Endodermal cell (in vitro differentiated cells): ENCODE results near the gene KCNIP4. TPM values are rescaled to one million over a fixed set of nuclear protein-coding genes. Genes with fewer than 3 reads are reported as not detected.

Experiments used
- DNase-seq: peaks from one replicate; pipeline ENCODE4 v3.0.0-alpha.2; 2017
- H3K27ac ChIP-seq: 2 replicates; pipeline ENCODE4 v1.5.1; 2013; ENCODE audit warnings: mild to moderate bottlenecking, low read depth, low read length, moderate library complexity
- H3K27me3 ChIP-seq: 2 replicates; pipeline ENCODE4 v1.6.1; 2013; ENCODE audit warnings: mild to moderate bottlenecking, low read length, moderate library complexity; ENCODE audit not compliant: insufficient read depth, control insufficient read depth, poor library complexity, severe bottlenecking
- H3K36me3 ChIP-seq: 2 replicates; pipeline ENCODE4 v1.7.0; 2013; ENCODE audit warnings: mild to moderate bottlenecking, low read length, moderate library complexity; ENCODE audit not compliant: control insufficient read depth, insufficient read depth
- H3K4me1 ChIP-seq: one replicate; pipeline ENCODE4 v1.7.0; 2013; ENCODE audit warnings: low read length; ENCODE audit not compliant: control insufficient read depth, insufficient read depth
- H3K4me3 ChIP-seq: 2 replicates; pipeline ENCODE4 v1.5.1; 2013; ENCODE audit warnings: mild to moderate bottlenecking, low read length, moderate library complexity
- H3K9ac ChIP-seq: 2 replicates; pipeline ENCODE4 v1.6.1; 2013; ENCODE audit warnings: mild to moderate bottlenecking, low read length, moderate library complexity; ENCODE audit not compliant: poor library complexity, severe bottlenecking; ENCODE audit errors: extremely low read depth
- H3K9me3 ChIP-seq: 2 replicates; pipeline ENCODE4 v1.6.1; 2013; ENCODE audit warnings: mild to moderate bottlenecking, low read length, moderate library complexity; ENCODE audit not compliant: control insufficient read depth
- H3K27ac Mint-ChIP-seq: 2 replicates; pipeline ENCODE4 v1.8.0; 2020; ENCODE audit warnings: mixed read lengths
- H3K27me3 Mint-ChIP-seq: 2 replicates; pipeline ENCODE4 v1.8.0; 2021; ENCODE audit warnings: mild to moderate bottlenecking, mixed read lengths; ENCODE audit not compliant: insufficient read depth
- H3K36me3 Mint-ChIP-seq: 2 replicates; pipeline ENCODE4 v1.8.0; 2020; ENCODE audit warnings: low read depth, mixed read lengths
- H3K4me1 Mint-ChIP-seq: 2 replicates; pipeline ENCODE4 v1.8.0; 2020; ENCODE audit warnings: mixed read lengths
- H3K4me3 Mint-ChIP-seq: 2 replicates; pipeline ENCODE4 v1.8.0; 2020; ENCODE audit warnings: mild to moderate bottlenecking, moderate library complexity, mixed read lengths
- H3K9me3 Mint-ChIP-seq: 2 replicates; pipeline ENCODE4 v1.8.0; 2020; ENCODE audit warnings: mild to moderate bottlenecking, mixed read lengths
- whole genome bisulfite sequencing, 2 experiments: methylation state at CpG; one replicate each; pipeline versions ENCODE4 v1.1.5 to v1.1.7; 2013; ENCODE audit warnings: missing lambda C conversion rate in 2 of 2, mixed read lengths in 1 of 2; ENCODE audit not compliant: insufficient coverage in 1 of 2, insufficient read length in 1 of 2; 5-methylcytosine and 5-hydroxymethylcytosine counted together
- total RNA-seq, 2 donors: library from RNA; stranded (reverse); fragmentation: NEBNext Ultra II Directional in 1 of 2; extraction: Animal tissue kit (Norgen Biotek cat#: 25700) in 1 of 2; gene quantifications; 2 replicates in 1 of 2; 3 replicates in 1 of 2; pipeline ENCODE4 v1.2.1, GENCODE V29; 2021
- TF ChIP-seq, protein P1 (sequence below): fragments of 200-600 bp; sonication (generic); conservative IDR thresholded peaks from 2 replicates; pipeline ENCODE4 v1.5.0; 2021; ENCODE audit warnings: antibody characterized with exemption, mild to moderate bottlenecking

Gene KCNIP4
- total RNA-seq, 2 donors from 2014 or later: not detected

DNA sequence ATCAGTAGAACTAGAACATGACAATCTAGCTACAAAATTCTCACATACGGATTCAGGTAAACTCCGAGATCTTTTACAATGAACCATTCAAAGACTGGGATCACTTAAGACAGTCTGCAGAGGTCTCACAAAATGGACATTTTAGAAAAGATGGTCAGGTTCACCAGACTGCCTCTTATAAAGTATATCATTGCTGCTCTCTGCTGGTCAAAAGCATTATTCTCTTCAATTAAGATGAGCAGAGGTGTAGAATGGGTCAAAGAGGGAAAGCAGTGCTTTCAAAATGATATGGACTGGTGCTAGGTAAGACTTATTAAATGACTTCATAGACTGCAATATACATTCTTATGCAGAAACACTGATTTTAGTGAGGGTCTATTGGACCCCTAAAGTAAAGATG is 813.6 kb downstream of the KCNIP4 start:
- no peaks in the 10 kb centered on the region for H3K36me3 Mint-ChIP-seq
- H3K4me1 Mint-ChIP-seq: peaks cover 10% of the 10 kb centered on the region
- H3K9ac ChIP-seq: no peak overlapping the region
- no peaks in the 10 kb centered on the region for H3K4me1 ChIP-seq
- no peaks in the 10 kb centered on the region for H3K9me3 Mint-ChIP-seq
- no peak overlapping the region for H3K27ac Mint-ChIP-seq
- WGBS, 2 experiments: 88 to 100% methylated on average over 1 to 2 of the region's 2 CpGs
- TF ChIP-seq, protein P1, sequence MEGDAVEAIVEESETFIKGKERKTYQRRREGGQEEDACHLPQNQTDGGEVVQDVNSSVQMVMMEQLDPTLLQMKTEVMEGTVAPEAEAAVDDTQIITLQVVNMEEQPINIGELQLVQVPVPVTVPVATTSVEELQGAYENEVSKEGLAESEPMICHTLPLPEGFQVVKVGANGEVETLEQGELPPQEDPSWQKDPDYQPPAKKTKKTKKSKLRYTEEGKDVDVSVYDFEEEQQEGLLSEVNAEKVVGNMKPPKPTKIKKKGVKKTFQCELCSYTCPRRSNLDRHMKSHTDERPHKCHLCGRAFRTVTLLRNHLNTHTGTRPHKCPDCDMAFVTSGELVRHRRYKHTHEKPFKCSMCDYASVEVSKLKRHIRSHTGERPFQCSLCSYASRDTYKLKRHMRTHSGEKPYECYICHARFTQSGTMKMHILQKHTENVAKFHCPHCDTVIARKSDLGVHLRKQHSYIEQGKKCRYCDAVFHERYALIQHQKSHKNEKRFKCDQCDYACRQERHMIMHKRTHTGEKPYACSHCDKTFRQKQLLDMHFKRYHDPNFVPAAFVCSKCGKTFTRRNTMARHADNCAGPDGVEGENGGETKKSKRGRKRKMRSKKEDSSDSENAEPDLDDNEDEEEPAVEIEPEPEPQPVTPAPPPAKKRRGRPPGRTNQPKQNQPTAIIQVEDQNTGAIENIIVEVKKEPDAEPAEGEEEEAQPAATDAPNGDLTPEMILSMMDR: peak; percentile 73
- no peak overlapping the region for H3K27ac ChIP-seq
- no peaks in the 10 kb centered on the region for H3K27me3 Mint-ChIP-seq
- no peaks in the 10 kb centered on the region for H3K27me3 ChIP-seq
- DNase-seq: no peak
- no peak overlapping the region for H3K4me3 ChIP-seq
- H3K36me3 ChIP-seq: no peaks in the 10 kb centered on the region
- no peaks in the 10 kb centered on the region for H3K9me3 ChIP-seq
- H3K4me3 Mint-ChIP-seq: no peak overlapping the region

DNA sequence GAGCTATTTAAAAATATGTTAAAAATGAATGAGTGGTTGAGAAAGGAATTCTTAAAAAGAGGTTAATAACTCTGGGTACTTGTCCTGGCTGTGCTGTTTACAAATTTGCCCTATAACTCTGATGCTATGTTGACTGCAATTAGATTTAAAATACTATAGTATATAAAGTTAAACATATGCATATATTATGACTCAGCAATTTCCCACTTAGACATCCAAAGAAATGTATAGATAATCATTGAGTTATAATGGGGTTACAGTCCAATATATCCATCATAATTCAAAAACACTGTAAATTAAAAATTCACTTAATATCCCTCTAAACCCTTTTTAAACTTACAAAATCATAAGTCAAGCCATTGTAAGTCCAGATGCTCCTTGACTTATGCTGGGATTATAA is 818.0 kb downstream of the KCNIP4 start:
- no peaks in the 10 kb centered on the region for H3K9me3 Mint-ChIP-seq
- Histone ChIP-seq H3K4me3 (no peak overlapping the region), H3K36me3 (no peaks in the 10 kb centered on the region), H3K9ac (no peak overlapping the region), H3K27ac (no peak overlapping the region), H3K4me1 (no peaks in the 10 kb centered on the region), H3K9me3 (no peaks in the 10 kb centered on the region), H3K27me3 (no peaks in the 10 kb centered on the region)
- no peak for DNase-seq
- no peaks in the 10 kb centered on the region for H3K4me1 Mint-ChIP-seq
- TF ChIP-seq, protein P1: no peak
- H3K27me3 Mint-ChIP-seq: no peaks in the 10 kb centered on the region
- no peak overlapping the region for H3K27ac Mint-ChIP-seq
- H3K4me3 Mint-ChIP-seq: no peak overlapping the region
- H3K36me3 Mint-ChIP-seq: no peaks in the 10 kb centered on the region

DNA sequence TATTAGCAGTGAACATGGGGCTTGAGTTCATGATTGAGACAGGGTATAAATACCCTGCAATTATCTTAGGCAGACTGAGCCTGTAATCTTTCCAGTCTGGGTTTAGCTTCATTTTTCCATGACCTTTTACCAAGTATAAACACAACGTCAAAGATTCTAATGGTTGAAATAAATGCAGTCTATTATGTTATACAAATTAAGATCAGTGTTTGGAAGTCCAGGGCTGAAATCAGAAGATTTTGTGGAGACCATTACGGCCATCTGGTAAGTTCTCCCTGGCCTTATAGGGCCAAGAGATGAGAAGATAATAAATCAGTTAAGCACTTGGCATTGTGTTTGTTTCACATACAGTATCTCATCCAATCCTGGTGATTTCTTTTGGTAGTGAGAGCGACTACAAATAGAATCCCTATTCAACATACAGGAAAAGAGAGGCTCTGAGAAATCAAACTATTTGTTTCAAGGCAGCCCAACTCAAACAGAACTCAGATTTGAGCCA is 822.5 kb downstream of the KCNIP4 start:
- Mint-ChIP-seq H3K4me1 (no peaks in the 10 kb centered on the region), H3K9me3 (no peaks in the 10 kb centered on the region), H3K27me3 (no peaks in the 10 kb centered on the region), H3K27ac (no peak overlapping the region), H3K4me3 (no peak overlapping the region), H3K36me3 (no peaks in the 10 kb centered on the region)
- Histone ChIP-seq H3K4me3 (no peak overlapping the region), H3K27ac (no peak overlapping the region), H3K9me3 (no peaks in the 10 kb centered on the region), H3K9ac (no peak overlapping the region), H3K4me1 (no peaks in the 10 kb centered on the region), H3K27me3 (no peaks in the 10 kb centered on the region), H3K36me3 (no peaks in the 10 kb centered on the region)
- no peak for DNase-seq
- TF ChIP-seq, protein P1: no peak
- WGBS, 2 experiments: 93% methylated on average over 3 of the region's 3 CpGs; no CpG with 5 or more reads in 1 of the 2 experiments
